OCI-LY3 (cell line): Measurements from ENCODE around the gene INPP5E.

Experiments
- H2AFZ ChIP-seq: fragments of 200-600, 300-600 bp; shearing (Covaris generic); 2 replicates; pipeline ENCODE4 v1.6.0; 2014; ENCODE audit warnings: antibody characterized with exemption, low read depth, low read length
- H3K27ac ChIP-seq: fragments of 200-600, 300-600 bp; sonication (generic); 2 replicates; pipeline ENCODE4 v1.5.1; 2014; ENCODE audit warnings: mild to moderate bottlenecking, low read length, moderate library complexity, mixed read lengths
- H3K27me3 ChIP-seq: fragments of 200-600, 300-600 bp; sonication (generic); 2 replicates; pipeline ENCODE4 v1.6.1; 2014; ENCODE audit warnings: low read depth, low read length, mixed read lengths
- H3K36me3 ChIP-seq: fragments of 200-600, 300-600 bp; sonication (generic); replicated peaks from 2 replicates; pipeline ENCODE3; 2014; ENCODE audit warnings: low read depth, low read length, mixed read lengths
- H3K4me1 ChIP-seq: fragments of 300-600, 200-600 bp; sonication (generic); 2 replicates; pipeline ENCODE4 v1.6.1; 2014; ENCODE audit warnings: low read length, mixed read lengths
- H3K4me2 ChIP-seq: fragments of 200-600, 300-600 bp; sonication (generic); 2 replicates; pipeline ENCODE4 v1.6.1; 2014; ENCODE audit warnings: low read length, mixed read lengths
- H3K4me3 ChIP-seq: fragments of 300-600, 200-600 bp; sonication (generic); 2 replicates; pipeline ENCODE4 v1.5.1; 2014; ENCODE audit warnings: antibody characterized with exemption, mild to moderate bottlenecking, low read length, moderate library complexity
- H3K79me2 ChIP-seq: fragments of 300-600, 200-600 bp; shearing (Covaris generic); 2 replicates; pipeline ENCODE4 v1.6.1; 2014; ENCODE audit warnings: mild to moderate bottlenecking, low read length, mixed read lengths
- H3K9ac ChIP-seq: fragments of 300-600, 200-600 bp; shearing (Covaris generic); 2 replicates; pipeline ENCODE4 v1.6.0; 2014; ENCODE audit warnings: mild to moderate bottlenecking, low read length, moderate library complexity
- H3K9me3 ChIP-seq: fragments of 200-600, 300-600 bp; shearing (Covaris generic); 2 replicates; pipeline ENCODE4 v1.6.1; 2014; ENCODE audit warnings: low read length, mixed read lengths; ENCODE audit not compliant: insufficient read depth
- H4K20me1 ChIP-seq: fragments of 200-600, 300-600 bp; sonication (generic); 2 replicates; pipeline ENCODE4 v1.6.1; 2016; ENCODE audit warnings: low read length, mixed read lengths; ENCODE audit not compliant: insufficient read depth
- CTCF ChIP-seq: fragments of 200-600, 300-600 bp; sonication (generic); IDR thresholded peaks from 2 replicates; pipeline ENCODE4 v1.5.1; 2014; ENCODE audit warnings: antibody characterized with exemption, low read length, low read depth
- EZH2phosphoT487 ChIP-seq: fragments of 200-600 bp; shearing (Covaris generic); IDR thresholded peaks from 2 replicates; pipeline ENCODE4 v1.6.1; 2018; ENCODE audit warnings: antibody characterized with exemption, mixed run types, low read depth

INPP5E gene

DNA sequence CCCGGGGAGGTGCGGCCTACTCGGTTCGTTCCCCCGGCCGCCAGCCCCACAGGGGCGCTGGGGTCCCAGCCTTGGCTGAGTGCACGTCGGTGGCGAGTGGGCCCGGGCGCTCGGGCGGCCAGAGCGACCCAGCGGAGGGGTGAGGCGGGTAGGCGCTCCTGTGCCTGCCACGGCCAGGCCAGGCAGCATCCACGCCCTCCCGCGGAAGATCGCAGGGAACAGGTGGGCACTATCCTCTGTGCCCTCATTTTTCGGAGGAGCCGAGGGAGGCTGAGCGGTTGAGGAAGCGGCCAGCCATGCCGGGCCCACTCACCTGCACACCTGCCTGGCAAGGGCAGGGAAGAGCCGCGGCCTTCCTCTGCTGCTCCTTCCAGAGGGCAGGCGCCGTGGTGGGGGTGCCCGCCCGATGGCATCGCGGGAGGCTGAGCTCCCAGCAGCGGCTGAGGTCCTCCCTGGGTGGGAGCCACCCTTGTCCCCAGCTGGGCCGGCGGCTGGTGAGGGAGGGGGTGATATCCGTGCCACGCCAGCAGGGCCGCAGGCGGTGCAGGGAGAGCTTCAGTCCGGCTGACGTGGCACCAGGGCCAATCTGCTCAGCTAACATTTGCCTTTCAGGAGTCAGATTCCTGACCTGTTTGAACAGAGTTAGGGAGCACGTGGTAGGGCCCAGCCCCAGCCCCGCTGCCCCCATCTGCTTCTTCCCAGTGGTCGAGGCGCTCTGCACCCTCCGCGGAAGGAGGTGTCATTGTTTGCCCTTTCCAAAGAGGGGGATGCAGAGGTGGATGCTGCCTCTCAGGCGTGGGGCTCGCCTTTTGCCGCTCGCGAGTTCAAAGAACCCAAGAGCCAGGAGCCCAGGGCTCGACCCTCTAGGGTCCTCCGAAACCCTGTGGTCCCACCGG is 44.8 kb upstream of the INPP5E start:
- Histone ChIP-seq H3K27ac (peak overlapping the region; percentile 93; the same call in 1 of the 2 replicates), H3K4me1 (peaks cover 13% of the 10 kb centered on the region), H4K20me1 (peaks cover 27% of the 10 kb centered on the region), H3K4me2 (peak overlapping the region; percentile 70), H3K9ac (peak overlapping the region; percentile 86; the same call in 1 of the 2 replicates), H3K79me2 (peaks cover 35% of the 10 kb centered on the region), H3K4me3 (peak overlapping the region; percentile 80), H2AFZ (no peak overlapping the region), H3K27me3 (peaks cover 15% of the 10 kb centered on the region), H3K36me3 (peaks cover 9% of the 10 kb centered on the region), H3K9me3 (no peaks in the 10 kb centered on the region)
- TF ChIP-seq EZH2phosphoT487: no peak
- TF ChIP-seq CTCF: no peak

- Histone ChIP-seq H2AFZ (peak overlapping the region; percentile 82; the same call in 1 of the 2 replicates), H3K4me3 (peak overlapping the region; percentile 80), H3K4me1 (peaks cover 13% of the 10 kb centered on the region), H3K36me3 (peaks cover 9% of the 10 kb centered on the region), H3K4me2 (peak overlapping the region; percentile 70), H3K27ac (peak overlapping the region; percentile 93), H3K79me2 (peaks cover 42% of the 10 kb centered on the region), H3K27me3 (peaks cover 15% of the 10 kb centered on the region), H4K20me1 (peaks cover 34% of the 10 kb centered on the region), H3K9ac (peak overlapping the region; percentile 86), H3K9me3 (no peaks in the 10 kb centered on the region)
- TF ChIP-seq CTCF: no peak
- TF ChIP-seq EZH2phosphoT487: no peak
These were observed 44.0 kb upstream of the INPP5E start for GRCh38 chr9:136483589-136484152.

- H3K9ac ChIP-seq: peak within 1 kb of the TSS; percentile 95
- H3K79me2 ChIP-seq: peaks cover 49% of the 10 kb centered on the region
- peaks cover 11% of the 10 kb centered on the region for H3K27me3 ChIP-seq
- H2AFZ ChIP-seq: peak within 1 kb of the TSS; percentile 82; the same call in 1 of the 2 replicates
- H3K27ac ChIP-seq: peak within 1 kb of the TSS; percentile 93
- H3K4me2 ChIP-seq: peak within 1 kb of the TSS; percentile 99
- TF ChIP-seq EZH2phosphoT487 (no peak), CTCF (no peak)
- H3K9me3 ChIP-seq: no peaks in the 10 kb centered on the region
- H3K4me1 ChIP-seq: peaks cover 13% of the 10 kb centered on the region
- peaks cover 9% of the 10 kb centered on the region for H3K36me3 ChIP-seq
- H3K4me3 ChIP-seq: peak within 1 kb of the TSS; percentile 98
- peaks cover 41% of the 10 kb centered on the region for H4K20me1 ChIP-seq
These were observed 43.3 kb upstream of the INPP5E start, which contains the start of gene SEC16A for GRCh38 chr9:136482793-136483588. SEC16A (minus strand) TSS chr9:136483040; CDS start chr9:136477615, 5,425 bp downstream.
